Mammary epithelial cell (primary cell): ENCODE data around the gene PDCL3.

Experiments used
- CTCF ChIP-seq, 2 donors: IDR thresholded peaks in 1 of 2; conservative IDR thresholded peaks in 1 of 2; 2 replicates each; pipeline ENCODE4 v1.5.1; 2011 to 2012; ENCODE audit warnings: inconsistent platforms in 2 of 2, low read length in 2 of 2, mild to moderate bottlenecking in 2 of 2, control low read depth in 1 of 2, low read depth in 1 of 2; ENCODE audit not compliant: insufficient read depth in 1 of 2; ENCODE audit errors: extremely low read depth in 1 of 2
- EZH2 ChIP-seq: IDR thresholded peaks from 2 replicates; pipeline ENCODE4 v1.6.1; 2012; ENCODE audit warnings: low read length, inconsistent platforms, borderline replicate concordance

GRCh38 chr2:100554798-100555407, 7.9 kb upstream of the PDCL3 start:
- TF ChIP-seq CTCF (conservative IDR thresholded peaks at IDR 0.05 in 1 of 2, IDR thresholded peaks at IDR 0.05 in 1 of 2; ENCODE audit: extremely low read depth in 1 of 2, insufficient read depth in 1 of 2, low read depth in 1 of 2, low read length in 2 of 2): no peak
- no peak for TF ChIP-seq EZH2
